ENCODE measurements around the gene SHTN1.

The SHTN1 gene, protein sequence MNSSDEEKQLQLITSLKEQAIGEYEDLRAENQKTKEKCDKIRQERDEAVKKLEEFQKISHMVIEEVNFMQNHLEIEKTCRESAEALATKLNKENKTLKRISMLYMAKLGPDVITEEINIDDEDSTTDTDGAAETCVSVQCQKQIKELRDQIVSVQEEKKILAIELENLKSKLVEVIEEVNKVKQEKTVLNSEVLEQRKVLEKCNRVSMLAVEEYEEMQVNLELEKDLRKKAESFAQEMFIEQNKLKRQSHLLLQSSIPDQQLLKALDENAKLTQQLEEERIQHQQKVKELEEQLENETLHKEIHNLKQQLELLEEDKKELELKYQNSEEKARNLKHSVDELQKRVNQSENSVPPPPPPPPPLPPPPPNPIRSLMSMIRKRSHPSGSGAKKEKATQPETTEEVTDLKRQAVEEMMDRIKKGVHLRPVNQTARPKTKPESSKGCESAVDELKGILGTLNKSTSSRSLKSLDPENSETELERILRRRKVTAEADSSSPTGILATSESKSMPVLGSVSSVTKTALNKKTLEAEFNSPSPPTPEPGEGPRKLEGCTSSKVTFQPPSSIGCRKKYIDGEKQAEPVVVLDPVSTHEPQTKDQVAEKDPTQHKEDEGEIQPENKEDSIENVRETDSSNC

DNA sequence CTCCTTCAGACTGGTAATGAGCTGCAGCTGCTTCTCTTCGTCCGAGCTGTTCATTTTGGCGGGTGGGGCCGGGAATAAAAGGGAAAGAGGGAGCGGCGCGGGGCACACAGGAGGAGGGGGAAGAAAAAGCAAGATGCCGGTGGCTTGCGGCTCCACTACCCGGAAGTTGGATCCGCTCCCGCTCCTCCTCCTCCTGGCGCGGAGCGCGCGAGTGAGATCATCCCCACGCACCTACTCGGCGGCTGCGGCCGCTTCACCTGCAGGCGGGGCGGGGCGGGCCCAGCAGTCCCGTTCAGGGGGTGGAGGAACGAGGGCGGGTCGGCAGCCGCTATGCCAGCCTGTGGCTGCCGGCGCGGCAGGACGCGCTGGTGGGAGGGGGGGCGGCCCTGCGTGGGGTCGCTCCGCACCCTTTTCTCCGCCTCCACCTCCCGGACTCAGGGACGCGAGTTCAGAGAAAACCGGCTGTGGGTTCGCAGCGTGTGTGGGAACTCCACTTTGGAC, at the start of gene SHTN1:
Gene SHTN1 (minus strand): TSS at position 162 of the 501 bp plus-strand sequence. CDS start 108 bp downstream, at position 54.
- TF ChIP-seq, protein P1, sequence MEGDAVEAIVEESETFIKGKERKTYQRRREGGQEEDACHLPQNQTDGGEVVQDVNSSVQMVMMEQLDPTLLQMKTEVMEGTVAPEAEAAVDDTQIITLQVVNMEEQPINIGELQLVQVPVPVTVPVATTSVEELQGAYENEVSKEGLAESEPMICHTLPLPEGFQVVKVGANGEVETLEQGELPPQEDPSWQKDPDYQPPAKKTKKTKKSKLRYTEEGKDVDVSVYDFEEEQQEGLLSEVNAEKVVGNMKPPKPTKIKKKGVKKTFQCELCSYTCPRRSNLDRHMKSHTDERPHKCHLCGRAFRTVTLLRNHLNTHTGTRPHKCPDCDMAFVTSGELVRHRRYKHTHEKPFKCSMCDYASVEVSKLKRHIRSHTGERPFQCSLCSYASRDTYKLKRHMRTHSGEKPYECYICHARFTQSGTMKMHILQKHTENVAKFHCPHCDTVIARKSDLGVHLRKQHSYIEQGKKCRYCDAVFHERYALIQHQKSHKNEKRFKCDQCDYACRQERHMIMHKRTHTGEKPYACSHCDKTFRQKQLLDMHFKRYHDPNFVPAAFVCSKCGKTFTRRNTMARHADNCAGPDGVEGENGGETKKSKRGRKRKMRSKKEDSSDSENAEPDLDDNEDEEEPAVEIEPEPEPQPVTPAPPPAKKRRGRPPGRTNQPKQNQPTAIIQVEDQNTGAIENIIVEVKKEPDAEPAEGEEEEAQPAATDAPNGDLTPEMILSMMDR (IDR thresholded peaks at IDR 0.05), result no peak
- Histone ChIP-seq H3K4me1 (peaks cover 0 to 13% (median 5%) of the 10 kb centered on the region in 4 donors), H3K27ac (peak within 1 kb of the TSS; percentile 58 to 66), H3K9me3 (no peaks in the 10 kb centered on the region), H3K4me3 (peak within 1 kb of the TSS; percentile 73 to 79), H3K36me3 (no peaks in the 10 kb centered on the region), H3K27me3 (no peaks in the 10 kb centered on the region)
- intact Hi-C loops (cut with DNase I; ENCODE audit: low total_unique reads), result no loop called here
- peak; percentile 46 to 81 for DNase-seq

DNA sequence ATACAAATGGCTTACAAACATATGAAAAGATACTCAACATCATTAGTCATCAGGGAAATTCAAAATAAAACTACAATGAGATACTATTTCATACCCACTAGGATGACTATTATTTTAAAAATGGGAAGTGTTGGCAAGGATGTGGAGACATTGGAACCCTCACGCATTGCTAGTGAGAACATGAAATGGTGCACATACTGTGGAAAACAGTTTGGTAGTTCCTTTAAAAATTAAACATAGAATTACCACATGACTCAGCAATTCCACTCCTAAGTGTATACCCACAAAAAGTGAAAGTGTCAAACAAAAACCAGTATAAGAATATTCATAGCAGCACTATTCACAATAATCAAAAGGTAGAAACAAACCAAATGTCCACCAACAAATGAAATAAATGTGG, 48.5 kb upstream of the SHTN1 start:
- TF ChIP-seq, protein P1 (IDR thresholded peaks at IDR 0.05), result no peak
- no peaks in the 10 kb centered on the region for H3K36me3 ChIP-seq
- peaks cover 0 to 16% (median 0%) of the 10 kb centered on the region in 3 donors for H3K9me3 ChIP-seq
- intact Hi-C loops (cut with DNase I; ENCODE audit: low total_unique reads), result no loop called here
- no peak overlapping the region for H3K4me3 ChIP-seq
- no peaks in the 10 kb centered on the region for H3K4me1 ChIP-seq
- DNase-seq, result no peak
- H3K27me3 ChIP-seq, result no peaks in the 10 kb centered on the region
- no peak overlapping the region for H3K27ac ChIP-seq

- H3K4me1 ChIP-seq, result no peaks in the 10 kb centered on the region
- H3K36me3 ChIP-seq, result no peaks in the 10 kb centered on the region
- TF ChIP-seq, protein P1 (IDR thresholded peaks at IDR 0.05), result no peak
- no peak overlapping the region for H3K4me3 ChIP-seq
- H3K27me3 ChIP-seq, result no peaks in the 10 kb centered on the region
- intact Hi-C loops (cut with DNase I; ENCODE audit: low total_unique reads), result no loop called here
- no peak for DNase-seq
- H3K9me3 ChIP-seq, result peaks cover 0 to 4% (median 0%) of the 10 kb centered on the region in 3 donors
- no peak overlapping the region for H3K27ac ChIP-seq
Observed at GRCh38 chr10:117047947-117048346, 43.0 kb upstream of the SHTN1 start.

GRCh38 chr10:117016266-117016665, 11.3 kb upstream of the SHTN1 start:
- TF ChIP-seq, protein P1 (IDR thresholded peaks at IDR 0.05), result no peak
- no peaks in the 10 kb centered on the region for H3K4me1 ChIP-seq
- intact Hi-C loops (cut with DNase I; ENCODE audit: low total_unique reads), result no loop called here

GRCh38 chr10:117014835-117015234, 9.8 kb upstream of the SHTN1 start:
- no peak for DNase-seq
- no peak overlapping the region for H3K4me3 ChIP-seq
- TF ChIP-seq, protein P1 (IDR thresholded peaks at IDR 0.05), result no peak
- H3K9me3 ChIP-seq, result no peaks in the 10 kb centered on the region
- no peak overlapping the region for H3K27ac ChIP-seq
- H3K36me3 ChIP-seq, result no peaks in the 10 kb centered on the region
- H3K4me1 ChIP-seq, result no peaks in the 10 kb centered on the region
- H3K27me3 ChIP-seq, result no peaks in the 10 kb centered on the region
- intact Hi-C loops (cut with DNase I; ENCODE audit: low total_unique reads), result no loop called here

More at GRCh38 chr10:117016266-117016665, 11.3 kb upstream of the SHTN1 start:
- Histone ChIP-seq H3K27me3 (no peaks in the 10 kb centered on the region), H3K4me3 (no peak overlapping the region), H3K36me3 (no peaks in the 10 kb centered on the region), H3K9me3 (no peaks in the 10 kb centered on the region), H3K27ac (no peak overlapping the region)
- DNase-seq, result no peak

All from tibial artery (tissue), 4 donors.